Parathyroid adenoma (tissue), 2 donors: ENCODE measurements around the gene FBLIM1.
A peak's percentile ranks its signal among the peaks of the same experiment; 100 is the strongest.

Experiments
- H2AFZ ChIP-seq: fragments of 300-600 bp; sonication (generic); one replicate; pipeline ENCODE4 v1.7.0; 2017; ENCODE audit warnings: antibody characterized with exemption, mild to moderate bottlenecking
- H3K27ac ChIP-seq: fragments of 300-600 bp; sonication (generic); one replicate; pipeline ENCODE4 v1.7.0; 2017
- H3K27me3 ChIP-seq: fragments of 300-600 bp; sonication (generic); one replicate; pipeline ENCODE4 v1.7.0; 2017; ENCODE audit warnings: low read length; ENCODE audit not compliant: control insufficient read depth, insufficient read depth
- H3K36me3 ChIP-seq: fragments of 300-600 bp; sonication (generic); one replicate; pipeline ENCODE4 v1.7.0; 2017; ENCODE audit warnings: low read length; ENCODE audit not compliant: control insufficient read depth, insufficient read depth
- H3K4me1 ChIP-seq: fragments of 300-600 bp; sonication (generic); one replicate; pipeline ENCODE4 v1.7.0; 2017; ENCODE audit warnings: control low read depth
- H3K4me2 ChIP-seq: fragments of 300-600 bp; sonication (generic); one replicate; pipeline ENCODE4 v1.7.0; 2017; ENCODE audit warnings: low read length
- H3K4me3 ChIP-seq: fragments of 300-600 bp; sonication (generic); one replicate; pipeline ENCODE4 v1.7.0; 2017; ENCODE audit warnings: low read depth, low read length
- H3K79me2 ChIP-seq: fragments of 300-600 bp; sonication (generic); one replicate; pipeline ENCODE4 v1.7.0; 2017; ENCODE audit warnings: control low read depth
- H3K9ac ChIP-seq: fragments of 300-600 bp; sonication (generic); one replicate; pipeline ENCODE4 v1.7.0; 2017; ENCODE audit warnings: mild to moderate bottlenecking
- H3K9me3 ChIP-seq: fragments of 300-600 bp; sonication (generic); one replicate; pipeline ENCODE4 v1.7.0; 2017; ENCODE audit warnings: low read length; ENCODE audit not compliant: control insufficient read depth
- TF ChIP-seq, protein P1 (sequence below): fragments of 300-600 bp; sonication (generic); IDR thresholded peaks from one replicate; pipeline ENCODE4 v1.7.0; 2017; ENCODE audit warnings: antibody characterized with exemption, mild to moderate bottlenecking
- donor health status: primary hyperparathyroidism.

FBLIM1 gene

GRCh38 chr1:15737324-15738319, 21.0 kb upstream of the FBLIM1 start:
- no peak overlapping the region for H3K4me3 ChIP-seq
- H2AFZ ChIP-seq: no peak overlapping the region
- TF ChIP-seq, protein P1, sequence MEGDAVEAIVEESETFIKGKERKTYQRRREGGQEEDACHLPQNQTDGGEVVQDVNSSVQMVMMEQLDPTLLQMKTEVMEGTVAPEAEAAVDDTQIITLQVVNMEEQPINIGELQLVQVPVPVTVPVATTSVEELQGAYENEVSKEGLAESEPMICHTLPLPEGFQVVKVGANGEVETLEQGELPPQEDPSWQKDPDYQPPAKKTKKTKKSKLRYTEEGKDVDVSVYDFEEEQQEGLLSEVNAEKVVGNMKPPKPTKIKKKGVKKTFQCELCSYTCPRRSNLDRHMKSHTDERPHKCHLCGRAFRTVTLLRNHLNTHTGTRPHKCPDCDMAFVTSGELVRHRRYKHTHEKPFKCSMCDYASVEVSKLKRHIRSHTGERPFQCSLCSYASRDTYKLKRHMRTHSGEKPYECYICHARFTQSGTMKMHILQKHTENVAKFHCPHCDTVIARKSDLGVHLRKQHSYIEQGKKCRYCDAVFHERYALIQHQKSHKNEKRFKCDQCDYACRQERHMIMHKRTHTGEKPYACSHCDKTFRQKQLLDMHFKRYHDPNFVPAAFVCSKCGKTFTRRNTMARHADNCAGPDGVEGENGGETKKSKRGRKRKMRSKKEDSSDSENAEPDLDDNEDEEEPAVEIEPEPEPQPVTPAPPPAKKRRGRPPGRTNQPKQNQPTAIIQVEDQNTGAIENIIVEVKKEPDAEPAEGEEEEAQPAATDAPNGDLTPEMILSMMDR: no peak
- H3K4me2 ChIP-seq: no peak overlapping the region
- H3K9me3 ChIP-seq: no peaks in the 10 kb centered on the region
- no peaks in the 10 kb centered on the region for H3K36me3 ChIP-seq
- H3K79me2 ChIP-seq: no peaks in the 10 kb centered on the region
- H3K27me3 ChIP-seq: no peaks in the 10 kb centered on the region
- no peak overlapping the region for H3K9ac ChIP-seq
- H3K4me1 ChIP-seq: peaks cover 14% of the 10 kb centered on the region
- peak overlapping the region; percentile 92 for H3K27ac ChIP-seq

DNA sequence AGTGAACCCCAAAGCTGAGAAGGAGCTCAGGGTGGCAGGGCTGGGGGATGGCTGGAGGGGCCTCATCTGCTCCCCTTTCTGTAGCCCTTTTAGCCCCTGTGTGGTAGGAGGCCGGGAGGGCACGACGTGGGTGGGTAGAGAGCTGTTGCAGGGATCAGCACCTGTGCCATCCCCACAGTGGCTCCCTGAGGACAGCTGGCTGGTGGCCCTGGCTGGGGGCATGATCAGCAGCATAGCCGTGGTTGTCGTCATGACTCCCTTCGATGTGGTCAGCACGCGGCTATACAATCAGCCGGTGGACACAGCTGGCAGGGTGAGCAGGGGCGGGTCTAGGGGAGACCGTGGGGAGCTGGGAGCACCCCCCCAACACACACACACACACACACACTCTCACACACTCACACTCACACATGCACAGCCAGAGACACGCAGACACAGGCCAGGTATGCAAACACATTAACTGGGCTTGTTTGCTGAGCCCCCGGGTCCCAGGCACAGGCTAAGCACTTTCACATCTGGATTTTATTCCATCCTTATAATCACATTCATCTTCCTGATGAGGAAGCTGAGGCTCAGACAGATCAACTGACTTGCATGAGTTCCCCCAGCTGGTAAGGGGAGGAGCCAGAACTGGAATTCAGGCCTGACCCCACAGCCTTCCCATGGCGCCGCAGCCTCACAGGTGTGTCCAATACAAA, 20.0 kb upstream of the FBLIM1 start:
- Histone ChIP-seq H3K27ac (no peak overlapping the region), H3K79me2 (no peaks in the 10 kb centered on the region), H3K4me3 (no peak overlapping the region), H3K4me1 (peaks cover 14% of the 10 kb centered on the region), H2AFZ (no peak overlapping the region), H3K36me3 (no peaks in the 10 kb centered on the region), H3K9me3 (no peaks in the 10 kb centered on the region), H3K9ac (no peak overlapping the region), H3K27me3 (no peaks in the 10 kb centered on the region), H3K4me2 (no peak overlapping the region)
- TF ChIP-seq, protein P1: no peak

- no peak overlapping the region for H3K9ac ChIP-seq
- peaks cover 14% of the 10 kb centered on the region for H3K4me1 ChIP-seq
- no peaks in the 10 kb centered on the region for H3K79me2 ChIP-seq
- H3K4me3 ChIP-seq: no peak overlapping the region
- no peak overlapping the region for H3K4me2 ChIP-seq
- H3K9me3 ChIP-seq: no peaks in the 10 kb centered on the region
- no peak overlapping the region for H3K27ac ChIP-seq
- no peaks in the 10 kb centered on the region for H3K36me3 ChIP-seq
- TF ChIP-seq, protein P1: no peak
- H3K27me3 ChIP-seq: no peaks in the 10 kb centered on the region
- no peak overlapping the region for H2AFZ ChIP-seq
Observed at GRCh38 chr1:15739259-15739658, 19.3 kb upstream of the FBLIM1 start.

- Histone ChIP-seq H3K27me3 (no peaks in the 10 kb centered on the region), H3K79me2 (no peaks in the 10 kb centered on the region), H3K4me3 (no peak overlapping the region), H3K4me1 (peaks cover 14% of the 10 kb centered on the region), H3K9ac (no peak overlapping the region), H3K36me3 (no peaks in the 10 kb centered on the region), H2AFZ (no peak overlapping the region), H3K4me2 (no peak overlapping the region), H3K27ac (no peak overlapping the region), H3K9me3 (no peaks in the 10 kb centered on the region)
- TF ChIP-seq, protein P1: no peak
Observed at GRCh38 chr1:15739745-15740144, 18.9 kb upstream of the FBLIM1 start.
